Psoas muscle (tissue), 8 donors: Measurements from ENCODE around the gene CES3. TPM values are rescaled to one million over a fixed set of nuclear protein-coding genes. Genes with fewer than 3 reads are reported as not detected.

Experiments
- ATAC-seq, 4 donors: fragments of 200-7000 bp; cut with Tn5 transposase; one replicate each; pipeline ENCODE4 v1.9.1; 2020; ENCODE audit warnings: moderate library complexity in 3 of 4, mild to moderate bottlenecking in 2 of 4
- DNase-seq, 2 donors: peaks; one replicate each; pipeline ENCODE4 v3.0.0-alpha.2; 2020
- H3K27ac ChIP-seq: fragments of 200-600 bp; one replicate; pipeline ENCODE4 v1.8.0; 2022
- H3K27me3 ChIP-seq, 3 donors: fragments of 200-600 bp in 1 of 3; one replicate each; pipeline versions ENCODE4 v1.6.1 to v1.8.0; 2013 to 2022; ENCODE audit warnings: low read length in 2 of 3, mild to moderate bottlenecking in 2 of 3, moderate library complexity in 1 of 3; ENCODE audit not compliant: insufficient read depth in 3 of 3
- H3K36me3 ChIP-seq, 2 donors: fragments of 200-600 bp in 1 of 2; one replicate each; pipeline versions ENCODE4 v1.6.1 to v1.8.0; 2013 to 2022; ENCODE audit warnings: low read depth in 1 of 2, mild to moderate bottlenecking in 1 of 2, moderate library complexity in 1 of 2; ENCODE audit not compliant: insufficient read depth in 1 of 2
- H3K4me1 ChIP-seq: fragments of 200-600 bp; one replicate; pipeline ENCODE4 v1.8.0; 2022
- H3K4me3 ChIP-seq: fragments of 200-600 bp; one replicate; pipeline ENCODE4 v1.8.0; 2022; ENCODE audit warnings: mild to moderate bottlenecking
- H3K9me3 ChIP-seq: fragments of 200-600 bp; one replicate; pipeline ENCODE4 v1.8.0; 2022
- CTCF ChIP-seq: fragments of 200-600 bp; IDR thresholded peaks from one replicate; pipeline ENCODE4 v1.8.0; 2022; ENCODE audit warnings: antibody characterized with exemption
- WGBS, 3 donors: extraction: QIAGEN DNeasy Blood & Tissue Kit; methylation state at CpG; one replicate each; pipeline versions ENCODE4 v1.1.6 to v1.1.7; 2013; 5-methylcytosine and 5-hydroxymethylcytosine counted together
- intact Hi-C, 2 donors: fragments of 100-400 bp; cut with DNase I; formaldehyde crosslinking; loops; one replicate each; pipeline versions ENCODE4 v1.11.0 to v1.14.2; 2022
- polyA plus RNA-seq, 3 donors: library from polyadenylated mRNA; stranded (reverse); fragments of 200-250 nt; gene quantifications; one replicate each; pipeline ENCODE4 v1.2.3, GENCODE V29; 2013
- total RNA-seq, 4 donors: library from RNA; stranded (reverse); fragmentation: NEBNext Ultra II Directional in 2 of 4; extraction: Animal tissue kit (Norgen Biotek cat#: 25700) in 2 of 4; gene quantifications; one replicate each; pipeline versions ENCODE4 v1.2.1 to v1.2.4, GENCODE V29; 2021 to 2023
- donor health status: healthy with polysubstance abuse.
- donor health status: DM: no; HTN: no; CAD: no; lungs with moderate emphysema.
- donor health status: Bipolar disorder and iron deficiency.
- donor health status: healthy.
- donor health status: DM: yes; HTN: yes; CAD: no.
- donor health status: DM: no; HTN: no; CAD: no.
- donor health status: DM: no; HTN: no; CAD: no.
- donor health status: DM: yes; HTN: yes; CAD: no.

Gene CES3
- total and polyA plus RNA-seq, 7 donors: 0.48 to 15.2 (median 9.7) TPM

GRCh38 chr16:66977341-66978113, 16.5 kb downstream of the CES3 start:
- H3K4me1 ChIP-seq: no peaks in the 10 kb centered on the region
- peaks cover 0 to 20% of the 10 kb centered on the region in 2 donors for H3K36me3 ChIP-seq
- no peak overlapping the region for H3K4me3 ChIP-seq
- ATAC-seq: peak; percentile 93 to 98 (median 96)
- WGBS, 3 donors: 24 to 28% (median 27%) methylated on average over 14 to 15 of the region's 15 CpGs
- H3K27me3 ChIP-seq: no peaks in the 10 kb centered on the region
- no peaks in the 10 kb centered on the region for H3K9me3 ChIP-seq
- intact Hi-C loops: loop anchor here (1.0 to 5.0 kb wide), 5 partner anchors 125 to 208 kb away; partner anchors contain the start of genes FBXL8 (in 1 of the 2) and TRADD (in 1 of the 2)
- H3K27ac ChIP-seq: no peak overlapping the region
- TF ChIP-seq CTCF: peak; percentile 98
- peak; percentile 92 to 94 for DNase-seq

GRCh38 chr16:66979011-66979717, 18.1 kb downstream of the CES3 start:
- Histone ChIP-seq H3K4me1 (no peaks in the 10 kb centered on the region), H3K27me3 (no peaks in the 10 kb centered on the region), H3K27ac (no peak overlapping the region), H3K9me3 (no peaks in the 10 kb centered on the region), H3K36me3 (peaks cover 0 to 10% of the 10 kb centered on the region in 2 donors), H3K4me3 (no peak overlapping the region)
- intact Hi-C loops: loop anchor here (2.0 to 5.0 kb wide), 3 partner anchors 123 to 178 kb away; partner anchors contain the start of genes FBXL8 (in 1 of the 2) and TRADD (in 1 of the 2)
- peak in 2 of 4 donors; percentile 24 to 43 for ATAC-seq
- DNase-seq: peak; percentile 45 to 69
- no peak for TF ChIP-seq CTCF
- WGBS, 3 donors: 53 to 56% (median 54%) methylated on average over 16 of the region's 16 CpGs

GRCh38 chr16:66983033-66983432, 22.0 kb downstream of the CES3 start:
- WGBS, 3 donors: 93 to 97% (median 94%) methylated on average over 9 of the region's 9 CpGs
- Histone ChIP-seq H3K4me1 (no peaks in the 10 kb centered on the region), H3K9me3 (no peaks in the 10 kb centered on the region), H3K27ac (no peak overlapping the region), H3K36me3 (peaks cover 0 to 3% of the 10 kb centered on the region in 2 donors), H3K27me3 (no peaks in the 10 kb centered on the region), H3K4me3 (no peak overlapping the region)
- no peak for TF ChIP-seq CTCF
- intact Hi-C loops: no loop called here
- ATAC-seq (no peak), DNase-seq (no peak)

DNA sequence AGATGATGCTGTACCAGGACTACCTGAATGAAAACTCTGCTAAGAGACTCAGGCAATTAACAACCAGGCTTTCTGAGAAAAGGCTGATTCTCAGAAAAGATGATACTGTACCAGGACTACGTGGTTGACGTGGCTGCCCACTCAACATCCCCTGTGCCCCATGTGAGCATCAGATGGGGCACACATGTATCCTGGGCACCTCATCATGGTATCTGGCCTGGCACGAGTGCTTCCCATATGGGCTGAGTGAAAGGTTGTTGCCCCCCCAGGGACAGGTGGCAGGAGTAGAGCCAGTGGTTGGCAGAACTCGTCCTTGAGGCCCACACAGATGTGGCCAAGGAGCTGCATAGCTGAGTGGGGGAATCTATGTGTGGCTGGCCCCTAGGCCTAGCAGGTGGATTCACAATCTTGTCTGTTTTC, 23.8 kb downstream of the CES3 start:
- Histone ChIP-seq H3K27me3 (no peaks in the 10 kb centered on the region), H3K27ac (no peak overlapping the region), H3K36me3 (peaks cover 0 to 3% of the 10 kb centered on the region in 2 donors), H3K4me3 (no peak overlapping the region), H3K4me1 (no peaks in the 10 kb centered on the region), H3K9me3 (no peaks in the 10 kb centered on the region)
- ATAC-seq (no peak), DNase-seq (no peak)
- WGBS, 3 donors: 62 to 81% (median 74%) methylated on average over 4 of the region's 4 CpGs
- no peak for TF ChIP-seq CTCF
- intact Hi-C loops: no loop called here
